ENCODE results near the gene GSN. TPM values are rescaled to one million over a fixed set of nuclear protein-coding genes. Genes with fewer than 3 reads are reported as not detected.

GSN gene
- total and polyA plus RNA-seq, 10 of the 15 experiments (the other 5 are each of a cell fraction or from before 2014, with no cell fraction given) = 0.66 to 9.2 (median 6.2) TPM

GRCh38 chr9:121326901-121327613, 59.1 kb downstream of the GSN start (continued):
- no peak for TF ChIP-seq ZNF687 (IDR thresholded peaks at IDR 0.05)
- TF ChIP-seq MYC (IDR thresholded peaks at IDR 0.05; ENCODE audit: insufficient read depth, insufficient read length, insufficient replicate concordance, low read length, severe bottlenecking) = no peak

GRCh38 chr9:121328476-121328875, 60.5 kb downstream of the GSN start:
- H3K27ac ChIP-seq (ENCODE audit: control insufficient read depth, insufficient read depth) = no peak overlapping the region
- SMC1A ChIA-PET (ENCODE audit: uncharacterized antibody, unreplicated experiment) = no interaction called here
- H2AFZ ChIP-seq (ENCODE audit: control insufficient read depth, low read depth, low read length) = no peak overlapping the region
- H3K4me1 ChIP-seq (ENCODE audit: control insufficient read depth, insufficient read depth, low read length) = no peaks in the 10 kb centered on the region
- FAIRE-seq = no peak
- no peak overlapping the region for H3K4me3 ChIP-seq
- H3K79me2 ChIP-seq (ENCODE audit: control insufficient read depth, insufficient read depth, low read length) = no peaks in the 10 kb centered on the region
- no peaks in the 10 kb centered on the region for H3K27me3 ChIP-seq (replicated peaks in 1 of 2; ENCODE audit: control insufficient read depth in 2 of 2, insufficient read depth in 2 of 2, low read length in 1 of 2)
- CTCF ChIA-PET = interaction anchor here (1.0 to 2.0 kb wide), 3 partner anchors 53 to 59 kb away, joined by 3 to 6 read pairs (median 3); no protein-coding TSS in a partner anchor
- RAD21 ChIA-PET (ENCODE audit: unreplicated experiment) = no interaction called here
- no peak for ATAC-seq
- no peaks in the 10 kb centered on the region for H3K9me3 ChIP-seq (replicated peaks; ENCODE audit: control insufficient read depth, insufficient read depth, low read length)
- 81% methylated on average over 8 of the region's 8 CpGs for WGBS (ENCODE audit: insufficient coverage, insufficient replicate concordance, low lambda C conversion rate, missing lambda C conversion rate)
- H4K20me1 ChIP-seq (ENCODE audit: control insufficient read depth, insufficient read depth) = no peaks in the 10 kb centered on the region
- DNase-seq (ENCODE audit: low read depth, low spot score) = no peak
- H3K9ac ChIP-seq (ENCODE audit: control insufficient read depth, insufficient read depth, low read length) = no peak overlapping the region
- H3K36me3 ChIP-seq (ENCODE audit: control insufficient read depth in 2 of 2, insufficient read depth in 2 of 2, low read length in 1 of 2) = peaks cover 2 to 3% of the 10 kb centered on the region in 2 experiments; a peak in 3 of 4 replicates
- H3K4me2 ChIP-seq (ENCODE audit: control insufficient read depth, insufficient read depth) = no peak overlapping the region
- POLR2A ChIA-PET = no interaction called here
- intact Hi-C loops (cut with micrococcal nuclease; ENCODE audit: unreplicated experiment) (no loop called here), in situ Hi-C loops (cut with MboI) (no loop called here)
- no TSS peak for BruUV-seq (replicated peaks)
- TF ChIP-seq CHD2 (IDR thresholded peaks at IDR 0.05; ENCODE audit: borderline replicate concordance, low read depth, low read length) (no peak), RAD51 (IDR thresholded peaks at IDR 0.05) (no peak), KAT2A (conservative IDR thresholded peaks at IDR 0.05; ENCODE audit: control insufficient read depth, low read depth, low read length) (no peak), POLR2AphosphoS2 (IDR thresholded peaks at IDR 0.05; ENCODE audit: low read depth, low read length) (no peak), TARDBP (IDR thresholded peaks at IDR 0.05; ENCODE audit: borderline replicate concordance) (no peak), IRF5 (IDR thresholded peaks at IDR 0.05; ENCODE audit: borderline replicate concordance) (no peak), MAX (IDR thresholded peaks at IDR 0.05; ENCODE audit: low read depth, low read length) (no peak), STAT1 (conservative IDR thresholded peaks at IDR 0.05) (no peak), YBX1 (IDR thresholded peaks at IDR 0.05) (no peak), BHLHE40 (IDR thresholded peaks at IDR 0.05; ENCODE audit: borderline replicate concordance in 1 of 2, low read depth in 2 of 2, low read length in 1 of 2) (no peak), EGR1 (IDR thresholded peaks at IDR 0.05; ENCODE audit: borderline replicate concordance in 1 of 2, low read depth in 2 of 2, low read length in 2 of 2) (no peak), SMARCA5 (IDR thresholded peaks at IDR 0.05) (no peak)
